ENCODE results near the gene VPS51.

GRCh38 chr11:65051398-65051858 is 44.6 kb upstream of the VPS51 start:
- TF ChIP-seq, protein P1, sequence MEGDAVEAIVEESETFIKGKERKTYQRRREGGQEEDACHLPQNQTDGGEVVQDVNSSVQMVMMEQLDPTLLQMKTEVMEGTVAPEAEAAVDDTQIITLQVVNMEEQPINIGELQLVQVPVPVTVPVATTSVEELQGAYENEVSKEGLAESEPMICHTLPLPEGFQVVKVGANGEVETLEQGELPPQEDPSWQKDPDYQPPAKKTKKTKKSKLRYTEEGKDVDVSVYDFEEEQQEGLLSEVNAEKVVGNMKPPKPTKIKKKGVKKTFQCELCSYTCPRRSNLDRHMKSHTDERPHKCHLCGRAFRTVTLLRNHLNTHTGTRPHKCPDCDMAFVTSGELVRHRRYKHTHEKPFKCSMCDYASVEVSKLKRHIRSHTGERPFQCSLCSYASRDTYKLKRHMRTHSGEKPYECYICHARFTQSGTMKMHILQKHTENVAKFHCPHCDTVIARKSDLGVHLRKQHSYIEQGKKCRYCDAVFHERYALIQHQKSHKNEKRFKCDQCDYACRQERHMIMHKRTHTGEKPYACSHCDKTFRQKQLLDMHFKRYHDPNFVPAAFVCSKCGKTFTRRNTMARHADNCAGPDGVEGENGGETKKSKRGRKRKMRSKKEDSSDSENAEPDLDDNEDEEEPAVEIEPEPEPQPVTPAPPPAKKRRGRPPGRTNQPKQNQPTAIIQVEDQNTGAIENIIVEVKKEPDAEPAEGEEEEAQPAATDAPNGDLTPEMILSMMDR (IDR thresholded peaks at IDR 0.05): no peak
- TF ChIP-seq POLR2A (IDR thresholded peaks at IDR 0.05; ENCODE audit: low read depth): no peak

Data from esophagus muscularis mucosa (tissue), 3 donors.